HTR-8/SVneo (cell line): ENCODE measurements around the gene SFMBT2.
"Not testable (repeated sequence)": the region's sequence is repeated elsewhere in the genome, so short reads cannot be mapped to it uniquely, and the experiment has no call there.

ENCODE experiments used
- DNase-seq: peaks from one replicate; pipeline ENCODE4 v3.0.0; 2011; ENCODE audit warnings: low spot score, mixed read lengths; ENCODE audit not compliant: insufficient read length
- FAIRE-seq: peaks from 2 replicates; lab custom pipeline; 2011; peaks lifted over from hg19 to GRCh38; lab: Jason Lieb, UNC

Gene SFMBT2

GRCh38 chr10:7406712-7407333 is 4.0 kb downstream of the SFMBT2 start:
- no peak for DNase-seq
- no peak for FAIRE-seq

- FAIRE-seq (no peak), DNase-seq (no peak)
These were observed 5.2 kb downstream of the SFMBT2 start for GRCh38 chr10:7405637-7406036.

- DNase-seq (no peak), FAIRE-seq (no peak)
These were observed 7.2 kb downstream of the SFMBT2 start for GRCh38 chr10:7403620-7404019.

- DNase-seq (no peak), FAIRE-seq (no peak)
These were observed 9.1 kb downstream of the SFMBT2 start for GRCh38 chr10:7401782-7402181.

GRCh38 chr10:7401156-7401555 is 9.7 kb downstream of the SFMBT2 start:
- FAIRE-seq (no peak), DNase-seq (no peak)

GRCh38 chr10:7400068-7400715 is 10.6 kb downstream of the SFMBT2 start:
- DNase-seq: no peak
- no peak for FAIRE-seq

GRCh38 chr10:7399533-7399932 is 11.3 kb downstream of the SFMBT2 start:
- FAIRE-seq (no peak), DNase-seq (no peak)

GRCh38 chr10:7397049-7398035 is 13.5 kb downstream of the SFMBT2 start:
- DNase-seq: no peak
- no peak for FAIRE-seq

- not testable (repeated sequence) for FAIRE-seq
These were observed 18.5 kb downstream of the SFMBT2 start for GRCh38 chr10:7392301-7392700.

GRCh38 chr10:7391748-7392147 is 19.1 kb downstream of the SFMBT2 start:
- DNase-seq (no peak), FAIRE-seq (no peak)

More at GRCh38 chr10:7392301-7392700, 18.5 kb downstream of the SFMBT2 start:
- DNase-seq: not testable (repeated sequence)

GRCh38 chr10:7390689-7391110 is 20.1 kb downstream of the SFMBT2 start:
- FAIRE-seq, DNase-seq: not testable (repeated sequence)

GRCh38 chr10:7389844-7390243 is 21.0 kb downstream of the SFMBT2 start:
- no peak for FAIRE-seq
- no peak for DNase-seq

- FAIRE-seq (no peak), DNase-seq (no peak)
These were observed 21.5 kb downstream of the SFMBT2 start for GRCh38 chr10:7389346-7389745.

GRCh38 chr10:7388602-7389001 is 22.2 kb downstream of the SFMBT2 start:
- FAIRE-seq: no peak
- DNase-seq: no peak

GRCh38 chr10:7388149-7388548 is 22.7 kb downstream of the SFMBT2 start:
- FAIRE-seq, DNase-seq: not testable (repeated sequence)

GRCh38 chr10:7385114-7385513 is 25.7 kb downstream of the SFMBT2 start:
- no peak for FAIRE-seq

GRCh38 chr10:7383442-7383841 is 27.4 kb downstream of the SFMBT2 start:
- FAIRE-seq: no peak
- no peak for DNase-seq

More at GRCh38 chr10:7385114-7385513, 25.7 kb downstream of the SFMBT2 start:
- DNase-seq: no peak

- DNase-seq (no peak), FAIRE-seq (no peak)
These were observed 30.1 kb downstream of the SFMBT2 start for GRCh38 chr10:7380704-7381241.

- DNase-seq (no peak), FAIRE-seq (no peak)
These were observed 32.0 kb downstream of the SFMBT2 start for GRCh38 chr10:7378602-7379403.
